ENCODE measurements around the gene FCHSD1. TPM values are rescaled to one million over a fixed set of nuclear protein-coding genes. Genes with fewer than 3 reads are reported as not detected.
A peak's percentile ranks its signal among the peaks of the same experiment; 100 is the strongest.

FCHSD1 gene
- total and polyA plus RNA-seq, 2 experiments from 2014 or later = 18.0 to 27.4 TPM

GRCh38 chr5:141634720-141635119, 16.5 kb downstream of the FCHSD1 start:
- Histone ChIP-seq H3K4me1 (ENCODE audit: insufficient read depth) (peaks cover 19% of the 10 kb centered on the region), H3K79me2 (peaks cover 64% of the 10 kb centered on the region), H3K9me2 (replicated peaks; ENCODE audit: insufficient read depth) (no peaks in the 10 kb centered on the region), H3K4me2 (peak overlapping the region; percentile 99), H4K20me1 (ENCODE audit: insufficient read depth, poor library complexity, severe bottlenecking) (peaks cover 10% of the 10 kb centered on the region), H3K36me3 (replicated peaks; ENCODE audit: insufficient read depth, low read depth) (no peaks in the 10 kb centered on the region), H2AFZ (no peak overlapping the region), H3K27me3 (no peaks in the 10 kb centered on the region), H3K4me3 (no peak overlapping the region), H3K27ac (no peak overlapping the region), H3K9me3 (ENCODE audit: low read depth) (no peaks in the 10 kb centered on the region)
- TF ChIP-seq EZH2phosphoT487 (IDR thresholded peaks at IDR 0.05; ENCODE audit: low read depth, severe bottlenecking, unreplicated experiment) = no peak
- TF ChIP-seq EZH2 (IDR thresholded peaks at IDR 0.05; ENCODE audit: borderline replicate concordance) = no peak
- TF ChIP-seq CTCF (IDR thresholded peaks at IDR 0.05; ENCODE audit: poor library complexity) = no peak
- no peak for DNase-seq (ENCODE audit: low spot score)
- WGBS (ENCODE audit: low lambda C conversion rate, missing lambda C conversion rate) = 94% methylated on average over 6 of the region's 6 CpGs

GRCh38 chr5:141633871-141634561, 17.2 kb downstream of the FCHSD1 start:
- WGBS (ENCODE audit: low lambda C conversion rate, missing lambda C conversion rate) = 87% methylated on average over 5 of the region's 5 CpGs
- no peak for DNase-seq (ENCODE audit: low spot score)
- peaks cover 64% of the 10 kb centered on the region for H3K79me2 ChIP-seq
- no peaks in the 10 kb centered on the region for H3K9me3 ChIP-seq (ENCODE audit: low read depth)
- peaks cover 19% of the 10 kb centered on the region for H3K4me1 ChIP-seq (ENCODE audit: insufficient read depth)
- no peaks in the 10 kb centered on the region for H3K36me3 ChIP-seq (replicated peaks; ENCODE audit: insufficient read depth, low read depth)
- no peak overlapping the region for H2AFZ ChIP-seq
- no peaks in the 10 kb centered on the region for H3K9me2 ChIP-seq (replicated peaks; ENCODE audit: insufficient read depth)
- TF ChIP-seq EZH2phosphoT487 (IDR thresholded peaks at IDR 0.05; ENCODE audit: low read depth, severe bottlenecking, unreplicated experiment) (no peak), EZH2 (IDR thresholded peaks at IDR 0.05; ENCODE audit: borderline replicate concordance) (no peak), CTCF (IDR thresholded peaks at IDR 0.05; ENCODE audit: poor library complexity) (no peak)
- H3K27me3 ChIP-seq = no peaks in the 10 kb centered on the region
- no peak overlapping the region for H3K4me3 ChIP-seq
- no peak overlapping the region for H3K4me2 ChIP-seq
- peaks cover 10% of the 10 kb centered on the region for H4K20me1 ChIP-seq (ENCODE audit: insufficient read depth, poor library complexity, severe bottlenecking)
- H3K27ac ChIP-seq = no peak overlapping the region

DNA sequence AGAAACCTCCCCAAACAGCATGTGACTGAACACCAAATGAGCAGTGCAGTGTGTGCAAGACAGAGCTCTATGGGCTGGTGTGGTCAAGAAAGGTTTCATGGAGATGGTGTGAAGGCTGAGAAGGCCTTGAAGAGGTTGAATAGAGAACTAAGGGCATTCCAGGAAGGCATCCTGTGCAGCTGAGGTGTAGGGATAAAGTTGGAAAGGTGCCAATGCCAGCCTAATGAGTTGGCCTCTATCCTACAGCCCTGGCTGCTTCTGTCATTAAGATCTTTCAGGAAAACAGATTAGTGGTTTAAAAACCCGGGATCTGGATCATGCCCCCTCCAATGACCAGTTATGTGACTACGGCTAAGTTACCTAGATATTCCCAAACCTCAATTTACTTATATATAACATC, 18.6 kb downstream of the FCHSD1 start:
- Histone ChIP-seq H3K9me2 (replicated peaks; ENCODE audit: insufficient read depth) (no peaks in the 10 kb centered on the region), H3K79me2 (peaks cover 64% of the 10 kb centered on the region), H3K27ac (no peak overlapping the region), H3K4me2 (no peak overlapping the region), H3K4me3 (no peak overlapping the region), H3K9me3 (ENCODE audit: low read depth) (no peaks in the 10 kb centered on the region), H3K4me1 (ENCODE audit: insufficient read depth) (peaks cover 11% of the 10 kb centered on the region), H2AFZ (no peak overlapping the region), H3K36me3 (replicated peaks; ENCODE audit: insufficient read depth, low read depth) (no peaks in the 10 kb centered on the region), H3K27me3 (no peaks in the 10 kb centered on the region), H4K20me1 (ENCODE audit: insufficient read depth, poor library complexity, severe bottlenecking) (peaks cover 10% of the 10 kb centered on the region)
- TF ChIP-seq CTCF (IDR thresholded peaks at IDR 0.05; ENCODE audit: poor library complexity) (no peak), EZH2phosphoT487 (IDR thresholded peaks at IDR 0.05; ENCODE audit: low read depth, severe bottlenecking, unreplicated experiment) (no peak), EZH2 (IDR thresholded peaks at IDR 0.05; ENCODE audit: borderline replicate concordance) (no peak)
- no peak for DNase-seq (ENCODE audit: low spot score)
- WGBS (ENCODE audit: low lambda C conversion rate, missing lambda C conversion rate) = 96% methylated on average over 2 of the region's 2 CpGs
